VCaP (cell line): ENCODE data around the gene RAVER1.

ENCODE experiments used
- H3K27ac ChIP-seq: fragments of 450-650 bp; 2 replicates; pipeline ENCODE4 v1.5.1; 2017
- CTCF ChIP-seq: fragments of 450-650 bp; conservative IDR thresholded peaks from 2 replicates; pipeline ENCODE4 v1.5.1; 2017; ENCODE audit warnings: mild to moderate bottlenecking, moderate library complexity

The RAVER1 gene

GRCh38 chr19:10289836-10290356 is 43.4 kb downstream of the RAVER1 start, which contains the start of gene ICAM5:
Gene ICAM5, plus strand, starts transcription at chr19:10289952. Its CDS starts 92 bp downstream, at chr19:10290044.
- H3K27ac ChIP-seq, result no peak within 1 kb of the TSS; the same call in 1 of the 2 replicates
- no peak for TF ChIP-seq CTCF

- TF ChIP-seq CTCF, result no peak
- H3K27ac ChIP-seq, result no peak overlapping the region; the same call in 1 of the 2 replicates
These were observed 44.0 kb downstream of the RAVER1 start for GRCh38 chr19:10289167-10289835.

GRCh38 chr19:10288662-10289166 is 44.6 kb downstream of the RAVER1 start:
- TF ChIP-seq CTCF, result no peak
- H3K27ac ChIP-seq, result no peak overlapping the region; the same call in 1 of the 2 replicates

GRCh38 chr19:10286803-10287737 is 46.3 kb downstream of the RAVER1 start, which contains the start of gene ICAM4:
Gene ICAM4, plus strand, starts transcription at chr19:10286955. Its CDS starts 58 bp downstream, at chr19:10287013.
- no peak for TF ChIP-seq CTCF
- H3K27ac ChIP-seq, result no peak within 1 kb of the TSS

GRCh38 chr19:10285393-10285792 is 47.9 kb downstream of the RAVER1 start:
- TF ChIP-seq CTCF, result no peak
- H3K27ac ChIP-seq, result no peak overlapping the region

GRCh38 chr19:10284960-10285278 is 48.4 kb downstream of the RAVER1 start:
- H3K27ac ChIP-seq, result no peak overlapping the region
- no peak for TF ChIP-seq CTCF
